Measurements from ENCODE around the gene FAM25A.

GRCh38 chr10:87036623-87037022 lies 16.5 kb downstream of the FAM25A start:
- TF ChIP-seq, protein P1, sequence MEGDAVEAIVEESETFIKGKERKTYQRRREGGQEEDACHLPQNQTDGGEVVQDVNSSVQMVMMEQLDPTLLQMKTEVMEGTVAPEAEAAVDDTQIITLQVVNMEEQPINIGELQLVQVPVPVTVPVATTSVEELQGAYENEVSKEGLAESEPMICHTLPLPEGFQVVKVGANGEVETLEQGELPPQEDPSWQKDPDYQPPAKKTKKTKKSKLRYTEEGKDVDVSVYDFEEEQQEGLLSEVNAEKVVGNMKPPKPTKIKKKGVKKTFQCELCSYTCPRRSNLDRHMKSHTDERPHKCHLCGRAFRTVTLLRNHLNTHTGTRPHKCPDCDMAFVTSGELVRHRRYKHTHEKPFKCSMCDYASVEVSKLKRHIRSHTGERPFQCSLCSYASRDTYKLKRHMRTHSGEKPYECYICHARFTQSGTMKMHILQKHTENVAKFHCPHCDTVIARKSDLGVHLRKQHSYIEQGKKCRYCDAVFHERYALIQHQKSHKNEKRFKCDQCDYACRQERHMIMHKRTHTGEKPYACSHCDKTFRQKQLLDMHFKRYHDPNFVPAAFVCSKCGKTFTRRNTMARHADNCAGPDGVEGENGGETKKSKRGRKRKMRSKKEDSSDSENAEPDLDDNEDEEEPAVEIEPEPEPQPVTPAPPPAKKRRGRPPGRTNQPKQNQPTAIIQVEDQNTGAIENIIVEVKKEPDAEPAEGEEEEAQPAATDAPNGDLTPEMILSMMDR (IDR thresholded peaks at IDR 0.05), result no peak
- TF ChIP-seq POLR2A (IDR thresholded peaks at IDR 0.05) (no peak), POLR2AphosphoS5 (IDR thresholded peaks at IDR 0.05) (no peak), EP300 (IDR thresholded peaks at IDR 0.05; ENCODE audit: low read depth) (no peak)

Measured in transverse colon (tissue), 4 donors.